CD4-positive, alpha-beta T cell treated with Interleukin-1 beta for 1 hour (primary cell): ENCODE measurements around the gene CBX2.
A peak's percentile ranks its signal among the peaks of the same experiment; 100 is the strongest.

Source experiments
- DNase-seq, 2 donors: peaks; one replicate each; pipeline ENCODE4 v3.0.0-alpha.2; 2020 to 2022

CBX2 gene

DNA sequence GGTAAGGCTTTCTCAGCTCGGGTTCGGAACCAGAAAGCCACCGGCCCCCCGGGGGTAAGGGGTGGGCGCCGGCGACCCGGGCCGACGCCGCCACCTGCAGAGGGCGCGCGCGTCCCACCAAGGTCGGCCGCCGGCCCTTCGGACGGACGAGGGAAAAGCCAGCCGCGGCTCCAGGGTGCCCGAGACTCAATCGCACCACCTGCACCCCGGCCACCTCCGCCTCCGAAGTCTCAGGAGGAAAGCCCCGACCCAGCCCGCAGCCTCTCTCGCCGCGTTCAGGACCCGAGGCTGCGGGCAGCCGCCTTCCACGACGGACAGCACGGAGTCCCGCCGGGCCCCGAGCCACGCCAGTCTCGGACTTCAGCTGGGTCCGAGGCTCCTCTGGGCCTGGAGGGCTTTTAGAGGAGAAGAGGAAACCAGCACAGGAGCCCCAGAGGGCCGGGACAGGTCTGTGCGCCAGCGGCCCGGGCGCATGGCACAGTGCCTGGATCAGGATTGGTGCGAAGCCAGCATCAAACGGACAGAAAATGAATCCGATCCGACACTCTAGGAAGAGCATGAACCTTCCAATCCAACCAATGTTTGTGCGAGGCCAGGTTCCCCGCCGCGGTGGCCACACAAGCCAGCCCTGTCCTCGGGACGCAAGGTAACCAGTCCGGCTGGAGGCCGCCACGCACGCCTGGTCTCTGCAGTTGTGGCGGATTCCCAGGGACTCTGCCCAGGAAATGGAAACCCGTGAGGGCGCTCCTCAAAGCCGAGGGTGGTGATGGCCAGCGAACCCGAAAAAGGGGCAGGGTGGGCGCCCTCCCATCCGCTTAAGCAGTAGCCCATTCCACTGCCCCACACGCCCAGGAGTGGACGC is 12.2 kb downstream of the CBX2 start:
- peak in 1 of 2 donors; percentile 33 for DNase-seq

DNA sequence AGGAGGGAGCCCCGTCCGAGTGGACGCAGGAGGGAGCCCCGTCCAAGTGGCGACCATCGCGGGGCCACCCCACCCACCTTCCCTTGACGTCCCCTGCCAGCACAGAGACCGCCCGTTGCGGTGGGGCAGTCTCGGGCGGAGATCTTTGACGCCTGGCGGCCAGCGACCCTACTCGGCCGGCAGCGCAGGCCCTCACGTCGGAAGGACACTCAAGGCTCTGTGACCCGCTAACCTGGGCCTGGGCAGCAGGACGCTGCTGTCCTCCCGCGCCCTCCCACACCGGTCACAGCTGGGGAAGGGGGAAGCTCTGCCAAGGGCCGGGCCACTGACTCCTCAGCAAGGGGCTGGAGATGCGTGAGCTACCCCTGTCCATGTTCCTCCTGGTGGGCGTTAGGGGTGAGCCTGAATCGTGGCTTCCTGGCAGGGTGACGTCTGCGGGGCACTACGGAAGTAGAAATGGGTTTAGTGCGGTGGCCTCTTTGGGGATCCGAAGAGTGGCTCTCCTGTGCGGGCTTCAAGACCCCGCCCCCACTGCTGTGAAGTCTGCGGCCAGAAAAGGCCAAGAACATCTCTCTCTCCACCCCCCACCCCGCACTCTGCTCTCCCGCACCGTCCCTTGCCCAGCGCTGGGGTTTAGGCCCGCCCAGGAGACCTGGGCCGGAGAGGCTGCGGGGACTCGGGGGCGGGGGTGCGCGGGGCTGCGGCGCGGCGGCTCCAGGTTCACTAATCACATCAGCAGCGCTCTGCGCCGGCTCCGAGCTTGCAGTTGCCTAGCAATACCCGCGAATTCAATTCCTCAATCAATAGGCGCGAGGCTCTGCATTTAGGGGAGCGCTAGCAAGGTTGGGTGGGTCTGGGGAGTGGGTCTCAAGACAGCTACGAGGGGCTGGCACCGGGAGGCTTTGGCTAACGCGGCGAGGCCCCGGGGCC is 13.1 kb downstream of the CBX2 start:
- DNase-seq, result no peak

DNA sequence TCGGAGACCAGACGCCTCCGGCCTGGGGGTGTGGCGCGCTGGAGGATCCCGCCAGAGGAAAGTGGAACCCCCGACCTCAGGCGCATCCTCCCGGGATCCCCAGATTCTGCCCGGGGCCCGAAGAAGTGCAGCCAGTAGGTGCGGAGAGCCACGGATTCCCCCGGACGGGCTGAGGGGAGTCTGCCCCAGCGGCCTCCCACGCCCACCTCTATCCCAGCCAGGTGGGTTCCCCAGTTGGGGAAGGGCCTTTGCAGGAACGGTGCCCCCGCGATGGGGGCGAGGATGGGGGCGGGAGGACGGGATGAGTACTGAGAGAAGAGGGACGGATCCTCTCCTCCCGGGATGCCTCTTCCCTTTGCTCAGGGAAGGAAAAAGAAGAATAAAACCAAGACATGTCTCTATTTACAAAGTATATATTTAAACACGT is 13.8 kb downstream of the CBX2 start:
- DNase-seq, result no peak

DNA sequence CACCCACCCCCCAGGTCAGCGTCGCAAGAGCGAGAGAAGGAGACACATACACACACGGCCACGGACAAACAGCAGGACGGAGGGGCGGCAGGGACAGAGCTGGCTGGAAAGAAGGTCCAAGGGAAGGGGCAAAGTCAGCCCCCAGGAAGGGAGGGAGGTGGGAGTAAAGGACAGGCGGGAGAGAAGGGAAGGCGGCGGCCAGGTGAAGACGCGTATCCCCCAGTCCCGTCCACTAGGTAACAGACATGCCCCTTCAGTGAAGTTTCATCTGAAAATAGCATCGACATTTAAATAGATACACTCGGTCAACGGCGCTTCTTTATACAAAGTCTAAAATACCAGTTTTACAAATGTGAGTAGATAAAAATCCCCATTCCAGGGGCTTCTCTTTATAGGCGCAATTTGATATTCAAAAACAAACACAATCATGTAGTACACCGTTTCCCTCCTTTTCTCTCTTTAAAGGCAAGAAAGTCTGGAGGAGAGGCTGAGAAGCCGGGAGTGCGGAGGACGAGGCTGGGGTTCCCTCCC is 14.5 kb downstream of the CBX2 start:
- no peak for DNase-seq

DNA sequence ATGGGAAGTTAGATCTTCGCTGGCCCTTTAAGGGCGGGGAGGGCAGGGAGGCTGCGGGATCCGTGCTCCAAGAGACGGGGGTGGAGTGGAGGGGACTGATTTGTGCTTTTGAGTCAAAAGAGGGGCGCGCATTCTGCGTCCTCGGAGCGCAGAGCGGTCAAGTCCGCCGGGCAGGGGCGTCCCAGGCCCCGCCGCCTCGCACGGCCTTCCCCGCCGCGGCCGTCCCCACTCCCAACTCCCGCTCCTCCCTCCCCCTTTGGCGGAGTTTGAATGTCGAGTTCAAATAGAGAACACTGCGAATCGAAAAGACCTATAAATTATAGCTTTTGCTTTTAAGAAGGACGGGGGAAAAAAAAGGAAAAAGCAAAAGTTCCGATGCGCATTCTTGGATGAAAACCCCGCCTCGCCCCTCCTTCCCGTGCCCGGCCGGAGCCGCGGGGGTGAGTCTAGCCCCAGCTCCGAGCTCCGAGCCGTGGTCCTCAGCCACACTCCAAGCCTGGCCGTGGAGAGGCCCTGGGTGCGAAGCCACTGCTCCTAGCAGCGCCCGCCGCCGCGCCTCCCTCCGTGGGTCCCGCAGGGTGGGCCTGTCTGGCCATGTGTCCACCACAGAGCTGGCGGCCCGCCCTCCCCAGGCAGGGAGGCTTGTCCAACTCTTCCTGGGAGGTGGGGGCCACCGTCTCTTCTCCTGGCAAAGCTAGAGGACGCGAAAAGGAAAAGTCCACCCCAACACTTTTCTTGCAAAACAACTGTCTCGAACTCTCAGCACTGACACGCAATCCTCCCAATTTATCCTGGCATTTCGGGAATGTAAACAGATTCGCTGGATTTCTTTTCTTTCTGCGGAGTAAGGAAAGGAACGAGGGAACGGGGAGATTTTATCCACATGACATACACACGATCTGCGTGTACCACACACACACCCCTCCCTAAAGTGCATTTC is 15.3 kb downstream of the CBX2 start:
- DNase-seq, result no peak

DNA sequence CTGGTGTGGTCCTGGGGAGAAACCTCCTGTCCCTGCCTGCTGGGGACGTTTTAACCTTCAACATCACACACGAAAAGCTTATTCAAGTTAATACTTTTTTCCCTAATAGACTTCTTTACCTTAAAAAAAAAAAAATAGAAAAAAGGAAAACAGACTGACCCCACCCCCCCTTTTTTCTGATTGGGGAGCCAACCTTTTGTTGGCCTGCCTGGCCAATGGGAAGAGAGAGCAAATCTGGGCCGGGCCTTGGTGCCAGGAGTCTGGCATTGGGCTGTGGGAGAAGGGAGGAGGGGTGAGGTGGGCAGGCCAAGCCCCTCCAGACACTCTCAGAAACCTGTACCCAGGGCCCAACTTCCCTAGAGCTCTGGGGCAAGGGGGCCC is 16.0 kb downstream of the CBX2 start:
- no peak for DNase-seq

DNA sequence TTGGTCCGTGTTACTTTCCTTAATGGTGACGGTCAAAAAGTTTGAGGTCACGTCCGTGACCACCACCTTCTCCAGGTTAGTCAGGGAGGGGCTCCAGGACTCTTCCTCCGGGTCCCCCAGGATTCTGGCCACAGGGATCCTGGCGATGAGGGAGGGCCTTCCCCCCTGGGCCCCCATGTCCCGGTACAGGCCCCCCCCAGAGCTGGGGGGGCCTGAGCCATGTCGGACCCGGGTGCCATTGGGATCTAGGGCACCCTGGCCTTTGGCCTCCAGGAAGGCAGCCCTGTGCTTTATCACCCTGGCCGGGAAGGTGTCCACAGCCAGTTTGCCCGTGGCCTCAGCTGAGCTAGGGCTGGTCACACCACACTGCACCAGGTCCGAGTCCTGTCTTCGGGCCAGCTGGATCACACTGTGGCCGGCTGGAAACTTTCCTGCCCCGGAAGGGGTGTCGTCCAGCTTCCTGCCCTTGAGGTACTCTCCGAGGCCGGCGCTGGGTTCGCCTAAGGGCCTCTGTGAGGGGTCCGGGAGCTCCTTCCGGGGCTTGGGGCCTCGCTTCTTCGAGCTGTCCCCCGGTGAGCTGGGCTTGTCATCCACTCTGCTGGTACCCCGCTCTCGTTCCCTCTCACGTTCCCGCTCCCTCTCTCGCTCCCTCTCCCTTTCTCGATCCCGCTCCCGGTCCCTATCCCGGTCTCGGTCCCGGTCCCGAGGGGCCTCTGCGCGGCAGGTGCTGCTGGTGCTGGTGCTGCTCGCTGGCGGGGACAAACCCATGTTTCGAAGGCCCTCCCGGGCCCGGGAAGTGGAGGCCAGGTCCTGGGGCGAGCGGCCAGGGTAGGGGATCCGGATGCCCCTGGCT is 16.9 kb downstream of the CBX2 start:
- DNase-seq, result no peak

DNA sequence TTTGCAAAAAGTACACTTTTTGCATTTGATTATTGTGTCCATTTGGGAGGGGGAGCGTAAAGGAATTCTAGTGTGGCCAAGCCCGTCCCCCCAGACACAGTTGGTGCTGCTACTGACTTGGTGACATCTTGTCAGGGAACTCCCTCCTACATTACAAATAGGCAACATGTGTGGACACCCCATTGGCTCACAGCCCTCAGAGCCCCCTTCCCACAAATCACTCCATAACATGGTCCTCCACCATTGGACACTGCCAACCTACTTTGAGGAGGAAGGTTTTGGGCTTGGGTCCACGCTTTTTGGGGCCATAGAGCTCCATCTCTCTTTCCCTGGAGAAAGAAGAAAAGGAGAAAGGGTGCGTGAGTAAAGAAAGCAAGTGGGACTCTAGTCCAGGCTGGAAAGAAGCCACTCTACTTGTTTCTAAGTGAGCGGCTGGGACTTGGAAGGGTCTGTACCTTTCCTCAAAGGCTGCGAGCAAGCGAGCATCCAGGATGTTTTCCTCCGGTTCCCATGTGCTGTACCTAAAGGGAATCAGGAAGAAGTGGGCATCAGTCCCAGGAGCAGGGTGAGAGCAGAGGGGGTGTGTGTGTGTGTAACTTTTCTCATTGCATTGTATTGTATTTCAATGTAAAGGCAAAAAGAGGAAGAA is 18.0 kb downstream of the CBX2 start:
- DNase-seq, result no peak

DNA sequence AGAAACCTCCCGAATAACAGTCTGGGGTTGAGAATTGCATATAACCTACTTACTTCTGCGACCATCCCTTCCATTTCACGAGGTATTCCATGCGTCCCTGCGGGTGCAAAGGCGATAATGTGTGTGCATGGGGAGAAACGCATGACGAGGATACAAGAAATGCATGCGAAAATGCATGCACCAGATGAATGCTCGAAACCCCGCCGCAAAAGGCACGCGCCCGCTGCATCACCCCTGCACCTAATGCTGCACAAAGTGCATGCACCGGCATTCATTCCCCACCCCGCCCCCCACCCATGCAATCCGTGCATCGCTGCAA is 18.5 kb downstream of the CBX2 start:
- no peak for DNase-seq

DNA sequence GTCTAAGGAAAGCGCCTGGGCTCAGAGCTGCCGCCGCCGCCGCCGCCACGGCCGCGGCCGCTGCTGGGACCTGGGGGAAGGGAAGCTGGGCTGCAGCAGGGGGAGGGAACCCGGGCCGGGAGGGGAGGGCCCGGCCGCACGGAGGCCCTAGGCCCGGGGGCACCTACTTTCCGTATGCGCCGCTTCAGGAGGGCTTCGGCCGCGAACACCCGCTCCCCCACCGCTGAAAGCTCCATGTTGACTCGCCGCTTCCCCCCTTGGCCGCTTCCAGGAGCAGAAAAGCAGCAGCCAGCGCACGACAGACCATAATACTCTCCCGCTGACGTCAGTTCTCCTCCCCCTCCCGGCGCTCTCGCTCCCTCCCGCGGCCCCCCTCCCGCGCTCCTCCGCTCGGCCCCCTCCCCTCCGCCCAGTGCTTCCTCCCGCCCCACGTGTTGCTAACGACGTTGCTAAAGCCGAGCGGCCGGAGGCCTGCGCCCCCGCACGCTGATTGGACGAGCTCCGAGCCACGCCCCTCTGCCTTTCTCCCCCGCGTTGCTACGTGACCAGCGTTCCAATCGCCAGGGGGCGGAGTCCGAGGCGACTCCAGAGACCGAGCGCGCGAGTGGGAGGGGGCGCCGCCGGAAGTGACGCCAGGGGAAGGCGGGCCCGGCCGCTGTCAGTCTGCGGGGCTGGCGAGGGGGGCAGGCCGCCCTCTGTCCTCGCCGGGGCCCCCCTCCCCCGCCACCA is 19.0 kb downstream of the CBX2 start, which contains the start of gene CBX8:
Gene CBX8, minus strand, starts transcription at position 315 of the 729 bp plus-strand sequence. Its CDS starts 79 bp downstream, at position 236.
- DNase-seq, result peak; percentile 99

DNA sequence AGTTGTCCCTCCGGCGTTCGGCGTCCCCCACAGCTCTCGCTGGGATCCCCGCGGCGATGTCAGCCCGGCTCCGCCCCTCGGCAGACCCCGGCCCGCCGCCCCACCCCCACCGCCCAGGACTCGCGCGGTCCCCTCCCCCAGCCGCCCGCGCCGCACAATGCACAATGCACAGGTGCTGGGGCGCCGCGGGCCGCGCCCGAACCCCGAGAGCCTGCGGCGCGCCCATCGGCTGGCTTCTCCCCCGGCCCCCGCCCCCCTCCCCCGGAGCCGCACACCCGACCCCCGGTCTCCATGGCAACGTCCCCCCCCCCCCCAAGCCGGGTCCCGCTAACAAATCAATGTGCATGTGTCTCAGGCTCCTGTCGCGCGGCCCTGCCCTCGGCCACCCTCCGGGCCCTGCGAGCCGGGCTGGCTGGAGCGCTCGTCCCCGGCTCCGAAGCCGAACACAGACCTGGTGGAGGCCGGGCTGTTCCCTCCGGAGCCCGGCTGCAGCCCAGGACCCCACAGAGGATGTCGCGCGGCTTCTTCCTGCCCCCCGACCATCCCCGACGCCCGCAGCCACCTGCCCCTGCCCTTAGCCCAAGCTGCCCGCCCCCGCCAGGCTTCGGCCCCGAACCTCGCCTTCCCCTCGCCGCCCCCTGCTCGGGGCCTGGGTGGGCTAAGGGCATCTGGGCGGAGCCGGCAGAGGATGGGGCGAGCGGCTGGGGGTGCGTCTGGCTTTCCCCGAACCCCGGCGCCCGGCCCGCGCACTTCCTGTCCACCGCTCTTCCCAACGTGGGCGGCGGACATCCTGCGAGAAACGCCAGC is 19.7 kb downstream of the CBX2 start:
- no peak for DNase-seq

DNA sequence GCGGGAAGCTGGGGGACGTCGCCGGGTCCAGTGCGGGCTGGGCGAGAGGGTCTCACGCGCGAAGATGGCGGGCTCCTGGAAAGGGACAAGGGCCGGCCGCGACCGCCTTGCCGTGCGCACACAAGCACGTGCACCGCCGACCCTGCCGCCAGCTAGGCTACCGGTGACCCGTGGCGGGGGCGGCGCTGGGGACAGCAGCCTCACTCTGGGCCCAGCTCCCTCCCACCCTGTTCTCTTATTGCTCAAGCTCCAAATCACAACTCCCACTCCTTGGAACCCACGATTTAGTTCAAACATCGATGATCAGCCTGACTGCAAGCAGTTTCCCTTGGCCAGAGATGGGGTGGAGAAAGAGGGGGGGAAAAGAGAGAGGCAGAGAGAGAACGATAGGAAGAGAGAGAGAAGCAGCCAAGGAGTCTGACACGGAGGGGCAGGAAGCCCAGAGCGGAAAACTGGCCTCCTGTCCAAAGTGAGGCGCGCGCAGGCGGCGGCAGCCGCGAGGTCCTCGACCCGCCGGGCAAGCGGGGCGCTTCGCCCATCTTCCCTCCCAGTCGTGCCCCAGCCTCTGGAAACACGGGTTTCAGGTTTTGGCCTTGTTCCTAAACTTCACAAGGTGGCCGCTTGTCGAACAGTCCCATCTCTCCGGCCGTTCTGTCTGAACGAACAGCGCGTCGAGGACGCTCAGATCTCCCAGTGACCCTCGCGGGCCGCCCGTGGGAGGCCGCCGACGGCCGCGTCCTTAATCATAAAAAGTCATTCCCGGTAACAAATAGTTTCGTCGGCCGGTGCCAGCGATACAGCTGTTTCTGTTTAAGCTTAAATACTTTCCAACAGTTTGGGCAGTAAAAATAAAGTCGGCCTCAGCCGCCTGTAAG is 20.6 kb downstream of the CBX2 start:
- DNase-seq, result no peak

DNA sequence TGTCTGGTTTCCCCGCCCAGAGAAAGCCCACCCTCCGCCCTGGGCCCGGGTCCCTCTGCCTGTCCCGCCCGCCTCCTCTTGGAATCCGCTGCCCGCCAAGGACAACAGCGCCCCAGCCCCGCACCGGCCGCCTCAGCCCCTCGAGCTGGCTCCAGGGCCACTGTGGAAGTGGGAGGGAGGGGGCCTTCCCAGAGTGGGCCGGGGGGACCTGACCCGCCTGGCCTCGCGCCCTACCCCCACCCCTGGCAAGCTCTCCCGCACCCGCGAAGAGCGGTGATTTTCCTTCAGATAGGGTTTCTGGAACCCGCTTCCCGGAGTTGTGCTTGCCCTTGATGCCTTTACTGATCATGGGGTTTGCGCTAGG is 21.2 kb downstream of the CBX2 start:
- no peak for DNase-seq

DNA sequence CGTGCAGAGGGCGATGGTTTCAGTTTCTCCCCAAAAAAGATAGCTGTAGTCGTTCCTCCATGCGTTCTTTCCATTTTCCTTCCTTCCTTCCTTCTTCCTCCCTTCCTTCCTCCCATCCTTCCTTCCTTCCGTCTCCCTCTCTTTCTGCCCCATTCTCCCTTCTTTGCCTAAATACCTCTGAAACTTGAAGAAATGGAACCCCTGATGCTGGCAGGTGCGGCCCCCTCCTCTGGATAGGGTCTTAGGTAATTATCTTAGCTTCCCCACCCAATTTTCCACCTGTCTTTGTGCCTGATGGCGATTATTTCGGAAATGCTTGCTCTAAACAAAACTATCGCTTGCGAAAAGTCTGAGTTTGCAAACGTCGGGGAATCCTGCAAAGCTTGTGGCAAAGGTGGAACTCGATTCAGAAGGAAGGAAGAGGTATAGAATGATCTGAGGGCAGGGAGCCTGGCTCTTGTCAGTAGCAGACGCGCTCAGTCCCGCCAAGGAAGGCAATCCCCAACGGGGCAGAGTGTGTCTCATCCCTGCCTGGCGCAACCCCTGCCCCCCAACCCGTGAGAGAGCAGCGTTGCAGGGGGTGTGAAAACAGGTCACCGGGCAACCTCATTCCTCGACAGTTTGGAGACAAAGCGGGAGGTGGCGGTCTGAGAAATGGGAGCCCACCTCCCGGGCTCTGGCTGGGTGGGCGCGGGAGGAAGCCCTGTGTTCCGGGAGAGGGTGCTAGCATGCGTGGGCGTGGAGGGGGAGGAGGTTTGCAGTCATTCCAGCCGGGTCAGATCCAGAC is 21.8 kb downstream of the CBX2 start:
- no peak for DNase-seq

DNA sequence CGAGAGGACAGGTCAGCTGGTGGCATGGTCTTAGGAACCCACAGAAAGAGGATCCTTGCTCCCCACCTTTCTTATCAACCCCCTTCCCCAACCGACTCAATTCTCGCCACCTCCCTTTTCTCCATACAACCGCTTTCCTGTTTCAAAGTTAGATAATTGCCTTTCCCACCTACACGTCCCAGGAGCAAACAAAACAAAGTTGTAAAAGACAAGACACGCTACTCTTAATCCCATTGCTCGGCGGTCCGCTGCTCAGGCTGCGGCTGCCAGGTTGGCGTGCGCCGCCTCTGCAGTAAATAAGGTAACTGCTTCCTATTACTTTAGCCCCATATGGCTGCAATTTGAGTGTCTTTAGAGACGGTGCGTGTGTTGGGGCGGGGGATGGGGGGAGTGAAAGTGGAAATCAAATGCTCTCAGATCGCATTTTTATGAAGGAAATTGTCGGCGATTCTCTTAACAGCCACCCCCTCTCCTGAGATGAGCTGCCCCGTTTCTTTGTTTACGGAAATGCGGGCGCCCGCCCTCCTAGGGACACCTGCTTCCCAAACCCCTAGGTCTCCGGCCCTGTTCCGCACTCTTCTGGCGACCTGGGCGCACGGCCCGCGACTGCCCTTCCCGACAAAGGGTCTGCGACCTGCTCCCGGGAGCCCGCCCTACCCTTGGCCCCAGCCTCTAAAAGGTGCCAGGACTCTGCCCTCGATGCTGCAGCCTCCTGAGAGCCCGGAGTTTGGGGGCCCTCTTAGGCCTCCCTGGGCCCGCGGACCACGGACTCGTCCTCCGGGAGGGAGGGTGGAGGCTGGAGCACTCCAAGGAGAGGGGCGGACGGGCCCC is 22.6 kb downstream of the CBX2 start:
- peak; percentile 33 to 54 for DNase-seq
